Measurements from ENCODE around the gene AAK1.
"Not testable (repeated sequence)": the region's sequence is repeated elsewhere in the genome, so short reads cannot be mapped to it uniquely, and the experiment has no call there.

Gene AAK1

GRCh38 chr2:69453475-69454129 is 189.9 kb downstream of the AAK1 start:
- DNase-seq (ENCODE audit: low read depth in 2 of 2): no peak

- no peak for DNase-seq (ENCODE audit: low read depth in 2 of 2)
Observed at GRCh38 chr2:69452687-69453086, 190.9 kb downstream of the AAK1 start.

- DNase-seq (ENCODE audit: low read depth in 2 of 2): no peak
Observed at GRCh38 chr2:69450735-69451416, 192.7 kb downstream of the AAK1 start.

GRCh38 chr2:69449906-69450305 is 193.6 kb downstream of the AAK1 start:
- no peak for DNase-seq (ENCODE audit: low read depth in 2 of 2)

GRCh38 chr2:69443673-69444072 is 199.9 kb downstream of the AAK1 start:
- DNase-seq (ENCODE audit: low read depth in 2 of 2): not testable (repeated sequence)

GRCh38 chr2:69439499-69439898 is 204.0 kb downstream of the AAK1 start:
- DNase-seq (ENCODE audit: low read depth in 2 of 2): not testable (repeated sequence)

GRCh38 chr2:69438580-69438979 is 205.0 kb downstream of the AAK1 start:
- DNase-seq (ENCODE audit: low read depth in 2 of 2): no peak

- no peak for DNase-seq (ENCODE audit: low read depth in 2 of 2)
Observed at GRCh38 chr2:69437751-69438154, 205.8 kb downstream of the AAK1 start.

- peak; percentile 65 for DNase-seq (ENCODE audit: low read depth in 2 of 2)
Observed at GRCh38 chr2:69436938-69437750, 206.4 kb downstream of the AAK1 start, which contains the start of gene NFU1. Gene NFU1 (minus strand): TSS chr2:69437435. CDS start chr2:69437422, 13 bp downstream.

GRCh38 chr2:69436596-69436937 is 207.0 kb downstream of the AAK1 start:
- no peak for DNase-seq (ENCODE audit: low read depth in 2 of 2)

GRCh38 chr2:69434753-69435152 is 208.8 kb downstream of the AAK1 start:
- DNase-seq (ENCODE audit: low read depth in 2 of 2): no peak

GRCh38 chr2:69429491-69430183 is 213.9 kb downstream of the AAK1 start:
- no peak for DNase-seq (ENCODE audit: low read depth in 2 of 2)

GRCh38 chr2:69428981-69429380 is 214.6 kb downstream of the AAK1 start:
- DNase-seq (ENCODE audit: low read depth in 2 of 2): no peak

GRCh38 chr2:69424419-69424818 is 219.1 kb downstream of the AAK1 start:
- no peak for DNase-seq (ENCODE audit: low read depth in 2 of 2)

- DNase-seq (ENCODE audit: low read depth in 2 of 2): no peak
Observed at GRCh38 chr2:69422198-69422597, 221.3 kb downstream of the AAK1 start.

- DNase-seq (ENCODE audit: low read depth in 2 of 2): not testable (repeated sequence)
Observed at GRCh38 chr2:69419111-69419510, 224.4 kb downstream of the AAK1 start.

GRCh38 chr2:69416147-69416546 is 227.4 kb downstream of the AAK1 start:
- no peak for DNase-seq (ENCODE audit: low read depth in 2 of 2)

Data from stimulated activated CD8-positive, alpha-beta memory T cell treated with anti-CD3 and anti-CD28 coated beads, Interleukin-7, amount 100 ng/mL, for 1 hour (primary cell).